ENCODE results near the gene C17orf114.

Gene C17orf114

GRCh38 chr17:4845118-4845517, 43.0 kb upstream of the C17orf114 start:
- no peaks in the 10 kb centered on the region for H3K27me3 ChIP-seq
- DNase-seq, result no peak
- no peaks in the 10 kb centered on the region for H3K36me3 ChIP-seq
- peaks cover 0 to 25% (median 0%) of the 10 kb centered on the region in 4 donors for H3K4me1 ChIP-seq
- no peaks in the 10 kb centered on the region for H3K9me3 ChIP-seq
- H3K4me3 ChIP-seq, result no peak overlapping the region
- TF ChIP-seq, protein P1, sequence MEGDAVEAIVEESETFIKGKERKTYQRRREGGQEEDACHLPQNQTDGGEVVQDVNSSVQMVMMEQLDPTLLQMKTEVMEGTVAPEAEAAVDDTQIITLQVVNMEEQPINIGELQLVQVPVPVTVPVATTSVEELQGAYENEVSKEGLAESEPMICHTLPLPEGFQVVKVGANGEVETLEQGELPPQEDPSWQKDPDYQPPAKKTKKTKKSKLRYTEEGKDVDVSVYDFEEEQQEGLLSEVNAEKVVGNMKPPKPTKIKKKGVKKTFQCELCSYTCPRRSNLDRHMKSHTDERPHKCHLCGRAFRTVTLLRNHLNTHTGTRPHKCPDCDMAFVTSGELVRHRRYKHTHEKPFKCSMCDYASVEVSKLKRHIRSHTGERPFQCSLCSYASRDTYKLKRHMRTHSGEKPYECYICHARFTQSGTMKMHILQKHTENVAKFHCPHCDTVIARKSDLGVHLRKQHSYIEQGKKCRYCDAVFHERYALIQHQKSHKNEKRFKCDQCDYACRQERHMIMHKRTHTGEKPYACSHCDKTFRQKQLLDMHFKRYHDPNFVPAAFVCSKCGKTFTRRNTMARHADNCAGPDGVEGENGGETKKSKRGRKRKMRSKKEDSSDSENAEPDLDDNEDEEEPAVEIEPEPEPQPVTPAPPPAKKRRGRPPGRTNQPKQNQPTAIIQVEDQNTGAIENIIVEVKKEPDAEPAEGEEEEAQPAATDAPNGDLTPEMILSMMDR (IDR thresholded peaks at IDR 0.05), result no peak
- TF ChIP-seq POLR2A (IDR thresholded peaks at IDR 0.05), result no peak
- no peak overlapping the region for H3K27ac ChIP-seq

DNA sequence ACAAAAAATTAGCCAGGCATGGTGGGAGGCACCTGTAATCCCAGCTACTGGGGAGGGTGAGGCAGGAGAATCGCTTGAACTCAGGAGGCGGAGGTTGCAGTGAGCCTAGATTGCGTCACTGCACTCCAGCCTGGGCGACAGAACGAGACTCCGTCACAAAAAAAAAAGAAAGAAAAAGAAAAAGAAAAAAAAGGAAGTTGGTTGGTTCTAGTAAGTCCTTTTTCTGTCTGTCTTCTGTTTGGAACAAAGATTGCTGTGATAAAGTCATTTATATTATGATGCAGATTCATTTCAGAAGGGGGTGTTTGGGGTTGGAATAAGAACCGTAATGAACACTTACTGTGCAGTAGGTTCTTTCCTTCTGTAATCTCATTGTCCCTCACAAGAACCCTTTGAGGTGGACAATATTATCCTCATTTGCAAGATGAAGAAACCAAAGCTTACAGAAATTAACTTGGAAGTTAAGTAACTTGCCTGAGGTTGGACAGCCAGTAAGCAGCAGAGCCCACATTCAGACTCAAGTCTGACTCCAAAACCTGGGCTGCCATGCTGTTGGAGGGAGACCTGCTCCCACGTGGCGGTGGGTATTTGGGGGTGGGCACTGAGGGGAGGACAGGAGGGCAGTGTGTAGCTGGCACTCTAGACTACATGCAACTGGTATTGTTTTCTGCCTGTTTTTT, 41.3 kb upstream of the C17orf114 start:
- no peak for TF ChIP-seq POLR2A (IDR thresholded peaks at IDR 0.05)
- TF ChIP-seq, protein P1 (IDR thresholded peaks at IDR 0.05), result no peak
- H3K36me3 ChIP-seq, result no peaks in the 10 kb centered on the region
- H3K4me3 ChIP-seq, result no peak overlapping the region
- H3K27ac ChIP-seq, result no peak overlapping the region
- DNase-seq, result no peak
- H3K4me1 ChIP-seq, result peaks cover 0 to 18% (median 0%) of the 10 kb centered on the region in 4 donors
- no peaks in the 10 kb centered on the region for H3K9me3 ChIP-seq
- no peaks in the 10 kb centered on the region for H3K27me3 ChIP-seq

DNA sequence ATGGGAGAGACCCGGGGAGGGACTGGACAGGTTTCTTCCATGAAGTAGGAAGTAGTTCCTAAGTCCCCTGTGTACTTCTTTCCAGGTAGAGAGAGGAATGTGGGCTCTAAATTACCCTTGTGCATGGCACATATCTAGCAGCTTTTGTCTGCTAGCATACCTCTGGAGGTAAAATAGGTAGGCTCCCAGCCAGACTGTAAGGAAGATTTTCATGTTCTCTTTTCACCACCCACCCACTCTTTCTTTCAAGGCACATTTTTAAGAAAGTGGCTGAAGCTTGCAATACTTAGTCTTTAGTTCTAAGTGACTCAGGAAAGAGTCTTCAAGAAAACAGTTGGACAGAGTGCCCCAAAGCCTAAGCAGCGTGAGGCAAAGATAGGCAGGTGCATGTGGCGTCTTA, 40.2 kb upstream of the C17orf114 start:
- H3K27ac ChIP-seq, result no peak overlapping the region
- no peak for DNase-seq
- H3K9me3 ChIP-seq, result no peaks in the 10 kb centered on the region
- H3K27me3 ChIP-seq, result no peaks in the 10 kb centered on the region
- H3K4me3 ChIP-seq, result no peak overlapping the region
- no peak for TF ChIP-seq POLR2A (IDR thresholded peaks at IDR 0.05)
- TF ChIP-seq, protein P1 (IDR thresholded peaks at IDR 0.05), result no peak
- H3K4me1 ChIP-seq, result peaks cover 0 to 25% (median 0%) of the 10 kb centered on the region in 4 donors
- H3K36me3 ChIP-seq, result peaks cover 0 to 5% (median 0%) of the 10 kb centered on the region in 3 donors

- Histone ChIP-seq H3K27me3 (no peaks in the 10 kb centered on the region), H3K4me1 (peaks cover 0 to 27% (median 0%) of the 10 kb centered on the region in 4 donors), H3K27ac (no peak overlapping the region), H3K9me3 (no peaks in the 10 kb centered on the region), H3K36me3 (peaks cover 0 to 5% (median 0%) of the 10 kb centered on the region in 3 donors), H3K4me3 (no peak overlapping the region)
- TF ChIP-seq, protein P1 (IDR thresholded peaks at IDR 0.05), result no peak
- no peak for TF ChIP-seq POLR2A (IDR thresholded peaks at IDR 0.05)
- no peak for DNase-seq
Observed at GRCh38 chr17:4840893-4841242, 38.7 kb upstream of the C17orf114 start.

GRCh38 chr17:4839965-4840892, 38.1 kb upstream of the C17orf114 start:
- Histone ChIP-seq H3K9me3 (no peaks in the 10 kb centered on the region), H3K4me1 (peaks cover 0 to 29% (median 1%) of the 10 kb centered on the region in 4 donors), H3K27me3 (no peaks in the 10 kb centered on the region), H3K36me3 (peaks cover 0 to 5% (median 0%) of the 10 kb centered on the region in 3 donors), H3K27ac (no peak overlapping the region), H3K4me3 (no peak overlapping the region)
- TF ChIP-seq, protein P1 (IDR thresholded peaks at IDR 0.05), result no peak
- no peak for TF ChIP-seq POLR2A (IDR thresholded peaks at IDR 0.05)
- no peak for DNase-seq
